GM04504 (cell line): ENCODE results near the gene NUP205.
"Not testable (repeated sequence)": the region's sequence is repeated elsewhere in the genome, so short reads cannot be mapped to it uniquely, and the experiment has no call there.

Experiments
- DNase-seq: peaks from one replicate; pipeline ENCODE4 v3.0.0-alpha.2; 2012; ENCODE audit warnings: low read depth

The NUP205 gene

DNA sequence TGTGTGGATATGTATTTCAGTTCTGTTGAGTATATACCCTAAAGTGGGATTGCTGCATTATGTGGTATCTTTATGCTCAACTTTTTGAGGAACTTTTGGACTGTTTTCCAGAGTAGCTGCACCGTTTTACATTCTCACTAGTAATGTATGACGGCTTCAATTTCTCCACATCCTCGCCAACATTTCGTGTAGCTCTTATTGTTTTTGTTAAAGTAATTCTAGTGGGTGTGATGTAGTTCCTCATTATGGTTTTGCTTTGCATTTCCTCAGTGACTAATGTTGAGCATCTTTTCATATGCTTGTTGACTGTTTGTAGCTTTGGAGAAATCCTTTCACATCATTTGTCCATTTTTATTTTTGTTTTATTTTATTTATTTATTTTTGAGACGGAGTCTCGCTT is 109.1 kb downstream of the NUP205 start:
- DNase-seq = no peak

GRCh38 chr7:135667626-135668025 is 109.9 kb downstream of the NUP205 start:
- DNase-seq = not testable (repeated sequence)

- DNase-seq = not testable (repeated sequence)
Observed at GRCh38 chr7:135668852-135669395, 111.2 kb downstream of the NUP205 start.

DNA sequence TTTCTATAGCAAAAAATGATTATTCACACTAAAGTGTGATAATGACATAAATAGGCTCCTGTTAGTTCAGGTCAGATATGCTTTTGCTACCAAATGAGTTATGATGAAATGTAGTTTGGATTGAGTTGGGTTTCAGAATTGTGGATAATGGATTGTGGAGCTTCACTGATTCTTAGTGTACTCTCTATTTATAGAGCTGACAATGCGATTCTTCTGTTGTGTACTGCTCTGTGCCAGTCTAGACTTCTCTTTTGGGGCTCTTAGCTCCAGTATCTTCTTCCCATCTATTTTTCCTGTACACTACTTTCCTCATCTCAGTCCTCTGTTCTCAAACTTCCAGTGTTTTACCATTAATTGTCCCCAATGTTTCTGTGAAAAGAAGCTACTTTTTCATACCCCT is 112.1 kb downstream of the NUP205 start:
- no peak for DNase-seq

GRCh38 chr7:135670179-135670578 is 112.5 kb downstream of the NUP205 start:
- peak; percentile 51 for DNase-seq

DNA sequence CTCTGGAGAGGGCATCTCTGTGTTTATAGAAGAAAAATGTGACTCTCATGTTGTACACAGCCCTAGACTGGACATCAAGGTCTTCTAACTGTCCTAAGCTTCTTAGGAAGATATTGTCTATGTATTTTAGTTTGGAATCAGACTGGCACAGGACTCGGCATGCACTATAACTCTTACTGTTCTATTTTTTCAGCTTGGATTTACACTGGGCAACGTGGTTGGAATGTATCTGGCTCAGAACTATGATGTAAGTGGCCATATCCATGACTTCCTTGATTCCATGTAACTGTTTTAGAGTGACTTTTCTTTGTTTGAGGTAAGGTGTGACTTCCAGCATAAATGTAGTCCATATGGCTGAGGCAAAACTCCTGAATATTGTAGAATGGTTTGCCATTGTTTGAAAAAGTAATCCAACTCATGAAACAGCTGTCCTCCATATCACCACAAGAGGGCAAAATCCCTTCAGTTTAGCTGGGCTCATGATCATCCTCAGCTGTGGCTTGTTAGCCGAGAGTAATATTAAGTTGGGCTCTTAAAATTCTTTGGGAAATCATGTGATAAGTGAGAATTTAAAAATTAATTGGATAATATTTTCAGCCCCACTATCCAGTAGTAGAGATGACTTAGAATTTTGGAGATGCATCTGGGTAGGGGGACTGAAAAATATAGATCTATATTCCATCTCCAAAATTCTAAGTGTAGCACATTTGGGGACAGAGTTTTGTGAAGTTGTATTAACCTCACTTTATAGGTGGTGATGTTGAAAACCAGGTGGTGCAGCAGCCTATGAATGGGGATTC is 115.0 kb downstream of the NUP205 start:
- no peak for DNase-seq

DNA sequence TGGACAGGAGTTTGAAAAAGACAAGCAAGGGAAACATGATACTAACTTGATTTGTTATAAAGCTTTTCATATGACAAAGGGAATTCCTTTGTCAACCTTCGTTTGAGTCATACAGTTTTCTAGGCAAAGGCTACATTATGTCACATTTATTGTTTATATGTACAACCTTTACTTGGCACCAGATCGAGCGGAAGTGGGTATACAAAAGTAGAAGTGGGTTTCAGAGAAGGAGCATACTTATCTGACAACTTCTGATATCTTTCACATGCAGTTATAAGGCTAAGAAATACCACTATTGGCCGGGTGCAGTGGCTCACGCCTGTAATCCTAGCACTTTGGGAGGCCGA is 115.6 kb downstream of the NUP205 start:
- no peak for DNase-seq

DNA sequence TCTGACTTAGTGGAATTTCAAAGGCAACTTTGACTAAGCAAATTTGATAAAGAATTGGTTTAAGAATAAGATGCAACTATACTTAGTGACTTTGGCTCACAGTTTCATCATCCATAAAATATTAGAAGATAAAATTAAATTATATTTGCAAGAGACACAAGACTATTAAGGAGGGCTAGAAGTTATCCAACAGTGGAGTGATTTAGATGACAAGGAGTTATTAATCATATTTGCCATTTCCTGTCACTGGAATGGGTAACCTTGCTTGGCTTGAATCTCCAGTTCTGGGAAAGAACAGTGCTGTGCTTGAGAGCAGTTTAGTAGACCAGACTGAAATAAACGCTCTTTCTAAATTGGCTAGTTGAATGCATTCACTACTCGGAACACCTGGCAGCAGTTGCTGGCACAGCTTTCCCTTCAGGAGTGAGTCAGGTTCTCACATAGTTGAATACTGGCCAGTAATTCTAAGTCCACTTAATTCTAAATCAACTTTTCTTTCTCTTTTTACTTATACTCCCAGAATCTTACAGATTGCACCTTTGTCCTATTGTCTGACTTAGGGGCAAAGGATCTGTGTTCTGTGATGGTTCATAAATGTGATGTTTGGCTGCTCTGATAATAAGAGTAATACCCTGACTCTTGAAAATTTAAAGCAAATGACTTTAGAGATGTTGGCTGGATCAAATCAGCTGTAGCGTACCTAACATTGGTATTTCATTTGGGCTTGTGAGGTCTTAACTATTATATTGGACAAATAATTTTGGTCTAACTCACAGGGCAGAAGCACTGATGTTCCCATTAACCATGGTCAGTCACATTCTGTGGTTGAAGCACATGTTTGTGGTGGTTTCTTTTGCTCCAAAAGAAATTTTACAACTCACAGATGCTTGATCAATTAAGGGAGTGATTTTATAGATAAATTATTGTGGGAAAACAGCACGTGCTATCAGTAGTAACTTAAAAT is 121.2 kb downstream of the NUP205 start:
- no peak for DNase-seq

- DNase-seq = no peak
Observed at GRCh38 chr7:135681762-135682161, 124.0 kb downstream of the NUP205 start.

- DNase-seq = no peak
Observed at GRCh38 chr7:135682191-135682590, 124.5 kb downstream of the NUP205 start.

- no peak for DNase-seq
Observed at GRCh38 chr7:135683609-135684008, 125.9 kb downstream of the NUP205 start.

DNA sequence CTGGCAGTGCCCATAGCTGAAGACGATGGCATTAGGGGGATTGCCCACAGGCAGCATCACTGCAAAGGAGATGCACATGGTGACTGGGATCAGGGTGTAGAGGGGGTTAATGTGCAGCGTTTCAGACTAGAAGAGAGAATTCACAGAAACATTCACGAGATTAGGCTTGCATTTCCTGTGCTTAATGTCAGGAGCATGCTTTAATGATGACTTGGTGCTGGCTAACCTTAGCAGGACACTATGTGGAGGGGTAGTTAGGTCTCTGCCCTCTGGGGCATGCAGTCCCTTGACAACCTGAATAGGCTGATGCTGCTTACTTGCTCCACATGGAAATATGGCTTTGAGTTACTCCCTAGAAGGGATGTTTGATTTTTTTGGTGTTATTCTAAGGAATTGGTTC is 126.4 kb downstream of the NUP205 start:
- DNase-seq = no peak

DNA sequence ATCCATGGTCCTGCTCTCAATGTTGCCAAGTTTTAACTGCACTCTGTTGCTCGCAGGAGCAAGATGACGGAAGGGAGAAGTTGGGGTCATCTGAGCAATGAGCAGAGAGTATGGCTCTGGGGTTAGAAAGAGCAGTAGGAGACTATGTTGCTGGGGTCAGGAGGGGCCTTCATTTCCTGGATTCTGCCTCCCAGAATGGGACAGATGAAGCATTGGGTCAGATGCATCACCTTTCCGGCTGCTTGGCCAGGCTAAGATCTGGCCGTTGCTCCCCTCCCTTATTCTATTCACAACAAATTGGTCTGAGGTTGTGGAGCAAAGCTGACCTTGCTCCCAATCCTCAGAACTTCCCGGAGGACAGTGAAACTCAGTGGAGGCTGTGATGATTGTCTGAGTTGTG is 127.0 kb downstream of the NUP205 start:
- DNase-seq = no peak

- no peak for DNase-seq
Observed at GRCh38 chr7:135685306-135686084, 127.8 kb downstream of the NUP205 start.

GRCh38 chr7:135687466-135687865 is 129.7 kb downstream of the NUP205 start:
- no peak for DNase-seq

DNA sequence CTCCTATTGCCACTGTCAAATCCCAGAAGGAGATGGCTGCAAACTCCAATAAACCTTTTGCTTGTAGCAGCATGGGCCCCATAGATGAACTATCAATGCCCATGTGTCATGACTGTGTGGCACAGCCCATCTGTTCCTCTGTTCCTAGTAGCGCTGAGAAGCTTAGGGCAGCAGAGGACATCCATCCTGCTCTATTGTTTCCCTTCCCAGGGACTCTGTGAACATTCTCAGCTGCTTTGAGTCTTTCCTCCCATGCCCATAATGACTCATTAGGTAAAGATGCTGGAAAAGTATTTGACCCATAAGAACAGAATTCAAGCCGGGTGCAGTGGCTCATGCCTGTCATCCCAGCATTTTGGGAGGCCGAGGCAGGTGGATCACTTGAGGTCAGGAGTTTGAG is 132.8 kb downstream of the NUP205 start:
- no peak for DNase-seq

DNA sequence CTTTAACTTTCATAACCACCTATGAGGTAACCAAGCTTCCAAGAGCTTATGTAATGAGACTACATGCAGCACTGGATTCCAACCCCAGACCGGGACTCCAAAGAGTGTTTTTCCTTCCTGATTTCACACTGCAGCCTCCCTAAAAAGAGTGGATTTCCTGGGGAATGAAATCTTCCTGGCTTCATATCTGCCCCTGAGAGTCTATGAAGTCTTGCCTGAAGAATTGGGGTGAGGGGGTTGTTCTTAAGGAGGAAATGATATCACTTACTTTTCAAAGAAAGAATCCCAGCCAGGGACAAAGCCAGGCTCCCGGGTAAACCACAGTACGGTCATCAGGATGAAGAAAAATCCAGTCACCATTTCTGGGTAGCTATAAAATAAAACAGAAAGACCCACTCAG is 134.3 kb downstream of the NUP205 start:
- DNase-seq = no peak

DNA sequence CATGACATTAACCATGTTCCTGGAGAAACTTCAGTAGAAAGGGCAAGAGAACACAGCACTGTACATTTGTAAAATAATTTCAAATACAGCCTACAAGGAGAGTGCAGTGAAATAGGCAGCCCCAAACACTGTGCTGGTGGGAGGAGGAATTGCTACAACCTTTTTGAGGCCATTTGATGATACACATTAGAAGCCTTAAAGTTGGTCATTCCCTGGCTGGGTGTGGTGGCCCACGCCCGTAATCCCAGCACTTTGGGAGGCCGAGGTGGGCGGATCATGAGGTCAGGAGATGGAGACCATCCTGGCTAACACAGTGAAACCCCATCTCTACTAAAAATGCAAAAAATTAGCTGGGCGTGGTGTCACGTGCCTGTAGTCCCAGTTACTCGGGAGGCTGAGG is 134.9 kb downstream of the NUP205 start:
- DNase-seq = not testable (repeated sequence)

- DNase-seq = no peak
Observed at GRCh38 chr7:135693558-135693957, 135.8 kb downstream of the NUP205 start.

GRCh38 chr7:135697276-135698049 is 139.7 kb downstream of the NUP205 start:
- no peak for DNase-seq
